Measurements from ENCODE around the gene PRMT3.

DNA sequence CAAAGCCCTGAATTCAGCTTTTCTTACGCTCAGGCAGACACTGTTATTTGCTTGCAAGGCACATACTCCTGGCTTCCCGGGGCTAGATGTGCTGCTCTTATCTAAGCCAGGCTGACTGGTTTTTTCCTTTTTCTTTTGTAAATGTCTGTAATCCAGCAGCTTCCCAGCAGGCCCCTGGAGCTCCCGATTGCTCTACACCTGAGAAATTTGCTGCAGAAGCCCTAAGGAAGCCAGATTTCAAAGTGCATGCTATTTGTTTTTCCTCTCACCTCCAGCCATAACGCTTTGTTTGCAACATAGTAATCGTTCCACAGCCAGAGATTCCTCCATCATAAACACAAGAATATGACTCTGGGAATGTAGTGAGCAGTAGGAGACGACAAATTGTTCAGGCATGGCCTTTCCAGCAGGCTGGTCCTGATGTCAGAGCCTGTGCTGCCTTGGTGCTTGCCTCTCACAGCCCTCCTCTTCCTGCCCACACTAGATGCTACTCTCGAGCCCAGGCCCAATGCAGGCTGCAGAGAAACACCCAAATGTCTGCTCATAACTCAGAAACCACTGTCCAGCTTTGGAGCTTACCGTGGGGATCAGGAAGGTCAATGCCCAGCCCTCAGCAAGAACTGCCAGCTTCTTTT, 157.2 kb downstream of the PRMT3 start:
- TF ChIP-seq POLR2AphosphoS5 (IDR thresholded peaks at IDR 0.05) (no peak), POLR2A (IDR thresholded peaks at IDR 0.05) (no peak)
- TF ChIP-seq, protein P1, sequence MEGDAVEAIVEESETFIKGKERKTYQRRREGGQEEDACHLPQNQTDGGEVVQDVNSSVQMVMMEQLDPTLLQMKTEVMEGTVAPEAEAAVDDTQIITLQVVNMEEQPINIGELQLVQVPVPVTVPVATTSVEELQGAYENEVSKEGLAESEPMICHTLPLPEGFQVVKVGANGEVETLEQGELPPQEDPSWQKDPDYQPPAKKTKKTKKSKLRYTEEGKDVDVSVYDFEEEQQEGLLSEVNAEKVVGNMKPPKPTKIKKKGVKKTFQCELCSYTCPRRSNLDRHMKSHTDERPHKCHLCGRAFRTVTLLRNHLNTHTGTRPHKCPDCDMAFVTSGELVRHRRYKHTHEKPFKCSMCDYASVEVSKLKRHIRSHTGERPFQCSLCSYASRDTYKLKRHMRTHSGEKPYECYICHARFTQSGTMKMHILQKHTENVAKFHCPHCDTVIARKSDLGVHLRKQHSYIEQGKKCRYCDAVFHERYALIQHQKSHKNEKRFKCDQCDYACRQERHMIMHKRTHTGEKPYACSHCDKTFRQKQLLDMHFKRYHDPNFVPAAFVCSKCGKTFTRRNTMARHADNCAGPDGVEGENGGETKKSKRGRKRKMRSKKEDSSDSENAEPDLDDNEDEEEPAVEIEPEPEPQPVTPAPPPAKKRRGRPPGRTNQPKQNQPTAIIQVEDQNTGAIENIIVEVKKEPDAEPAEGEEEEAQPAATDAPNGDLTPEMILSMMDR (IDR thresholded peaks at IDR 0.05 in 8 of 11, conservative IDR thresholded peaks at IDR 0.05 in 3 of 11): no peak

Data from spleen (tissue), 7 donors.